PC-3 (cell line): Measurements from ENCODE around the gene SLC25A34. TPM values are rescaled to one million over a fixed set of nuclear protein-coding genes. Genes with fewer than 3 reads are reported as not detected.

Experiments used
- ATAC-seq: fragments of 200-7000 bp; cut with Tn5 transposase; 2 replicates; pipeline ENCODE4 v1.9.1; 2020; ENCODE audit warnings: mild to moderate bottlenecking, moderate library complexity
- BruUV-seq: library from RNA; stranded (reverse); fragments of 400-500 nt; replicated peaks from 2 replicates; lab custom pipeline; 2021; lab: Mats Ljungman, UMichigan
- CTCF ChIA-PET: fragments of 300-600 bp; sonication (Branson Sonifier 250); formaldehyde crosslinking; loops from one replicate; lab custom pipeline; 2022; ENCODE audit warnings: antibody characterized with exemption; lab: Charles Lee
- POLR2A ChIA-PET: fragments of 300-600 bp; sonication (Branson Sonifier 250); formaldehyde crosslinking; loops from one replicate; lab custom pipeline; 2022; ENCODE audit warnings: antibody characterized with exemption; ENCODE audit not compliant: unreplicated experiment; lab: Charles Lee
- DNase-seq: peaks from one replicate; pipeline ENCODE4 v3.0.0-alpha.2; 2015
- H2AFZ ChIP-seq: fragments of 300-600 bp; sonication (generic); 2 replicates; pipeline ENCODE4 v1.6.0; 2016; ENCODE audit warnings: antibody characterized with exemption, low read length
- H3F3A ChIP-seq: fragments of 300-600 bp; sonication (generic); one replicate; pipeline ENCODE4 v1.6.0; 2017; ENCODE audit warnings: antibody characterized with exemption, low read length, control low read depth, mild to moderate bottlenecking; ENCODE audit not compliant: unreplicated experiment
- H3K27ac ChIP-seq: fragments of 300-600 bp; sonication (generic); 2 replicates; pipeline ENCODE4 v1.5.1; 2016; ENCODE audit warnings: mild to moderate bottlenecking, low read length
- H3K27me3 ChIP-seq: fragments of 300-600 bp; sonication (generic); 2 replicates; pipeline ENCODE4 v1.6.1; 2016; ENCODE audit warnings: low read length, mixed read lengths
- H3K36me3 ChIP-seq: fragments of 300-600 bp; sonication (generic); 2 replicates; pipeline ENCODE4 v1.6.1; 2016; ENCODE audit warnings: low read depth, mixed run types, low read length, mixed read lengths
- H3K4me1 ChIP-seq: fragments of 300-600 bp; sonication (generic); 2 replicates; pipeline ENCODE4 v1.5.1; 2016; ENCODE audit warnings: low read length; ENCODE audit not compliant: insufficient read depth
- H3K4me2 ChIP-seq: fragments of 300-600 bp; sonication (generic); 2 replicates; pipeline ENCODE4 v1.6.0; 2016; ENCODE audit warnings: low read length
- H3K4me3 ChIP-seq: fragments of 300-600 bp; sonication (generic); 2 replicates; pipeline ENCODE4 v1.5.1; 2016; ENCODE audit warnings: mild to moderate bottlenecking, low read length, mixed read lengths
- H3K79me2 ChIP-seq: fragments of 300-600 bp; sonication (generic); 2 replicates; pipeline ENCODE4 v1.6.1; 2017; ENCODE audit warnings: low read length, mixed read lengths
- H3K9ac ChIP-seq: fragments of 300-600 bp; sonication (generic); 2 replicates; pipeline ENCODE4 v1.6.0; 2016; ENCODE audit warnings: mild to moderate bottlenecking, low read length
- H3K9me2 ChIP-seq: fragments of 300-600 bp; sonication (generic); replicated peaks from 2 replicates; pipeline ENCODE4 v1.6.1; 2016; ENCODE audit warnings: mixed run types, low read length, mixed read lengths
- H3K9me3 ChIP-seq: fragments of 300-600 bp; sonication (generic); 2 replicates; pipeline ENCODE4 v1.6.1; 2016; ENCODE audit warnings: low read length, mixed read lengths
- H4K20me1 ChIP-seq: fragments of 300-600 bp; sonication (generic); 2 replicates; pipeline ENCODE4 v1.6.1; 2016; ENCODE audit warnings: low read length, mixed read lengths
- CTCF ChIP-seq: fragments of 300-600 bp; sonication (generic); conservative IDR thresholded peaks from 2 replicates; pipeline ENCODE4 v1.5.1; 2017; ENCODE audit warnings: antibody characterized with exemption, low read depth, mild to moderate bottlenecking, low read length
- EZH2 ChIP-seq: fragments of 300-600 bp; sonication (generic); IDR thresholded peaks from one replicate; pipeline ENCODE4 v1.6.1; 2017; ENCODE audit warnings: antibody characterized with exemption, mild to moderate bottlenecking, low read length; ENCODE audit not compliant: unreplicated experiment
- EZH2phosphoT487 ChIP-seq: fragments of 300-600 bp; sonication (generic); IDR thresholded peaks from 2 replicates; pipeline ENCODE4 v1.6.1; 2018; ENCODE audit warnings: mild to moderate bottlenecking, antibody characterized with exemption, low read length, borderline replicate concordance
- intact Hi-C: fragments of 100-400 bp; cut with micrococcal nuclease; formaldehyde crosslinking; loops from 2 replicates; pipeline ENCODE4 v1.9.0; 2023
- total RNA-seq: library from RNA; depleted of rRNA; stranded (reverse); fragments of >200 nt; gene quantifications from 2 replicates; pipeline ENCODE4 v1.2.3, GENCODE V29; 2014

SLC25A34 gene
- total RNA-seq, 1 experiment from 2014 or later, result 0.44 TPM

- Histone ChIP-seq H3K27ac (peak within 1 kb of the TSS; percentile 21), H3K4me2 (peak within 1 kb of the TSS; percentile 84), H3K9me3 (no peaks in the 10 kb centered on the region), H3K36me3 (no peaks in the 10 kb centered on the region), H3K9ac (peak within 1 kb of the TSS; percentile 94), H4K20me1 (no peaks in the 10 kb centered on the region), H3F3A (no peaks in the 10 kb centered on the region), H2AFZ (peak within 1 kb of the TSS; percentile 73), H3K79me2 (peaks cover 41% of the 10 kb centered on the region), H3K4me1 (peaks cover 41% of the 10 kb centered on the region), H3K9me2 (no peaks in the 10 kb centered on the region), H3K27me3 (no peaks in the 10 kb centered on the region), H3K4me3 (peak within 1 kb of the TSS; percentile 86)
- ATAC-seq (peak; percentile 34), DNase-seq (peak; percentile 29)
- intact Hi-C loops, result no loop called here
- POLR2A ChIA-PET, result no interaction called here
- no peak for TF ChIP-seq EZH2
- TF ChIP-seq EZH2phosphoT487, result no peak
- TF ChIP-seq CTCF, result no peak
- BruUV-seq, result no TSS peak
- CTCF ChIA-PET, result interaction anchor here (0.6 kb wide), 1 partner anchor 160 kb away, joined by 4 read pairs; no protein-coding TSS in a partner anchor
These were observed 22.4 kb downstream of the SLC25A34 start, which contains the start of gene FBLIM1 for GRCh38 chr1:15758343-15758931. FBLIM1 (plus strand) TSS chr1:15758795; CDS start chr1:15764984, 6,189 bp downstream.

- Histone ChIP-seq H3K4me1 (peaks cover 43% of the 10 kb centered on the region), H2AFZ (peak overlapping the region; percentile 73), H3K36me3 (no peaks in the 10 kb centered on the region), H3K4me3 (peak overlapping the region; percentile 86), H3F3A (no peaks in the 10 kb centered on the region), H3K9me3 (no peaks in the 10 kb centered on the region), H4K20me1 (no peaks in the 10 kb centered on the region), H3K9ac (peak overlapping the region; percentile 94), H3K9me2 (no peaks in the 10 kb centered on the region), H3K4me2 (peak overlapping the region; percentile 84), H3K79me2 (peaks cover 46% of the 10 kb centered on the region), H3K27ac (peak overlapping the region; percentile 21), H3K27me3 (no peaks in the 10 kb centered on the region)
- no TSS peak for BruUV-seq
- ChIA-PET POLR2A (interaction anchor here (0.6 kb wide), 1 partner anchor 36 kb away, joined by 11 read pairs; no protein-coding TSS in a partner anchor), CTCF (interaction anchor here (0.6 kb wide), 2 partner anchors 161 to 163 kb away, joined by 4 read pairs; no protein-coding TSS in a partner anchor)
- TF ChIP-seq EZH2phosphoT487 (no peak), CTCF (no peak), EZH2 (no peak)
- intact Hi-C loops, result no loop called here
- DNase-seq (no peak), ATAC-seq (peak; percentile 22)
These were observed 23.0 kb downstream of the SLC25A34 start for GRCh38 chr1:15758953-15759661.
